HAP-1 (cell line): ENCODE measurements around the gene OR12D1.
"Not testable (repeated sequence)": the region's sequence is repeated elsewhere in the genome, so short reads cannot be mapped to it uniquely, and the experiment has no call there.

Source experiments
- DNase-seq, 2 experiments: peaks; one replicate each; pipeline ENCODE4 v3.0.0-alpha.2; 2016 to 2020; ENCODE audit warnings: low spot score in 2 of 2
- H3K27me3 ChIP-seq: fragments of 250-450 bp; sonication (Bioruptor Pico); 2 replicates; pipeline ENCODE4 v1.5.1; 2020; ENCODE audit warnings: low read depth, mild to moderate bottlenecking, moderate library complexity
- H3K36me3 ChIP-seq: fragments of 250-450 bp; sonication (Bioruptor Pico); replicated peaks from 2 replicates; pipeline ENCODE4 v1.5.1; 2020; ENCODE audit warnings: mild to moderate bottlenecking
- H3K4me1 ChIP-seq: fragments of 250-450 bp; sonication (Bioruptor Pico); 2 replicates; pipeline ENCODE4 v1.5.1; 2020; ENCODE audit warnings: mild to moderate bottlenecking
- H3K4me3 ChIP-seq: fragments of 250-450 bp; sonication (Bioruptor Pico); 2 replicates; pipeline ENCODE4 v1.5.1; 2020; ENCODE audit warnings: mild to moderate bottlenecking, moderate library complexity
- H3K9me3 ChIP-seq: fragments of 250-450 bp; sonication (Bioruptor Pico); 2 replicates; pipeline ENCODE4 v1.5.1; 2020; ENCODE audit warnings: mild to moderate bottlenecking, moderate library complexity
- in situ Hi-C: fragments of 300-500 bp; cut with MboI; formaldehyde crosslinking; loops from 3 replicates; pipeline ENCODE4 v1.14.3; 2020; ENCODE audit warnings: low sequenced_read_pairs, inconsistent platforms, mixed read lengths

Gene OR12D1

GRCh38 chr6:29442719-29443118 lies 28.0 kb downstream of the OR12D1 start:
- Histone ChIP-seq H3K9me3 (no peaks in the 10 kb centered on the region), H3K4me1 (no peaks in the 10 kb centered on the region), H3K27me3 (no peaks in the 10 kb centered on the region), H3K36me3 (no peaks in the 10 kb centered on the region), H3K4me3 (no peak overlapping the region)
- DNase-seq = no peak
- in situ Hi-C loops = no loop called here

DNA sequence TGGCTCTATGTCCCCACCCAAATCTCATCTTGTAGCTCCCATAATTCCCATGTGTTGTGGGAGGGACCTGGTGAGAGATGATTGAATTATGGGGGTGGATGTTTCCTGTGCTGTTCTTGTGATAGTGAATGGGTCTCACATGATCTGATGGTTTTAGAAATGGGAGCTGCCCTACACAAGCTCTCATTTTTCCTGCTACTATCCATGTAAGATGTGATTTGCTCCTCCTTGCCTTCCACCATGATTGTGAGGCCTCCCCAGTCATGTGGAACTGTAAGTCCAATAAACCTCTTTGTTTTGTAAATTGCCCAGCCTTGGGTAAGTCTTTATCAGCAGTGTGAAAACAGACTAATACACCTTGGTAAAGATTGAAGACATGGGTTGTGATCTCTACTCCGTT lies 29.3 kb downstream of the OR12D1 start:
- H3K4me1 ChIP-seq, H3K4me3 ChIP-seq, DNase-seq, H3K36me3 ChIP-seq, in situ Hi-C loops, H3K27me3 ChIP-seq, H3K9me3 ChIP-seq: not testable (repeated sequence)

DNA sequence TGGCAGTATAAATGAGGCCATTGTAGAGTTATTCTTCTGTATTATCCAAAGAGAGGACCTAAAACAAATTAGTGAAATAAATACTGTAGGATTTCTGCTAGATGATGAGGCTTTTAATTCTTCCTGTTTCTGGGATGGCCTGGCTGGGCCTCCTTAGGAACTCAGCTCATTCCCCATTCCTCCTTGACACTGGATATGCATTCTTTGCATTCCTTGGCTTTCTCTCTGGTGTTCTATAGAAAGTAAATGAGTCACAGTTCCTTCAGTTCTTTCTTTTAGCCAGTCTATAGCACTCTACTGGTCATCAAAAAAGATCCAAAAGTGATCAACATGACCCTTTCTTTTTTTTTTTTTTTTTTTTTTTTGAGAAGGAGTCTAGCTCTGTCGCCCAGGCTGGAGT lies 32.9 kb downstream of the OR12D1 start:
- Histone ChIP-seq H3K36me3 (no peaks in the 10 kb centered on the region), H3K4me1 (no peaks in the 10 kb centered on the region), H3K4me3 (no peak overlapping the region), H3K9me3 (no peaks in the 10 kb centered on the region), H3K27me3 (no peaks in the 10 kb centered on the region)
- in situ Hi-C loops = no loop called here
- DNase-seq = no peak

- no peaks in the 10 kb centered on the region for H3K4me1 ChIP-seq
- no peaks in the 10 kb centered on the region for H3K36me3 ChIP-seq
- H3K9me3 ChIP-seq = no peaks in the 10 kb centered on the region
- no peak for DNase-seq
- H3K4me3 ChIP-seq = no peak overlapping the region
- in situ Hi-C loops = no loop called here
- H3K27me3 ChIP-seq = no peaks in the 10 kb centered on the region
These were observed 36.9 kb downstream of the OR12D1 start for GRCh38 chr6:29451471-29452193.

DNA sequence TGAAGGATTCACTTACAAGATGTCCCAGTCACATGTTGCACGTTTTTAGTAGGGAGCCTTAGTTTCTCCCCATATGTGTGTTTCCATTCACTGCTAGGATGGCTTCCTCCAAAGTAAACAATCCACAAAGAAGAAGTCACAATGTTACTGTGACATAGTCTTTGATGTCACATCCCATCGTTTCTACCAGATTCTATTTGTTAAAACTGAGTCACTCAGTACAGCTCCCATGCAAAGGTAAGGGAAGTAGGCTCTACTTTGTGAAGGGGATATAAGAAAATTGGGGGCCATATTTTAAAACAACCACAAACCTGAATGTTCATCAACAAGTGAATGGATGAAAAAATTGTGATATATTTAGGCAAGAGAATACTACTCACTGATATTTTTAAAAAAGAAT lies 42.2 kb downstream of the OR12D1 start, which contains the start of the genes OR11A1 and OR2H1:
Gene OR11A1, minus strand, starts transcription at position 101 of the 400 bp plus-strand sequence. CDS start 29,430 bp downstream, outside the sequence.
Gene OR2H1, plus strand, starts transcription at position 185 of the 400 bp plus-strand sequence. CDS start 4,615 bp downstream, outside the sequence.
- in situ Hi-C loops = no loop called here
- DNase-seq = no peak
- H3K27me3 ChIP-seq = no peaks in the 10 kb centered on the region
- no peaks in the 10 kb centered on the region for H3K4me1 ChIP-seq
- H3K36me3 ChIP-seq = no peaks in the 10 kb centered on the region
- H3K9me3 ChIP-seq = no peaks in the 10 kb centered on the region
- H3K4me3 ChIP-seq = no peak within 1 kb of the TSS

DNA sequence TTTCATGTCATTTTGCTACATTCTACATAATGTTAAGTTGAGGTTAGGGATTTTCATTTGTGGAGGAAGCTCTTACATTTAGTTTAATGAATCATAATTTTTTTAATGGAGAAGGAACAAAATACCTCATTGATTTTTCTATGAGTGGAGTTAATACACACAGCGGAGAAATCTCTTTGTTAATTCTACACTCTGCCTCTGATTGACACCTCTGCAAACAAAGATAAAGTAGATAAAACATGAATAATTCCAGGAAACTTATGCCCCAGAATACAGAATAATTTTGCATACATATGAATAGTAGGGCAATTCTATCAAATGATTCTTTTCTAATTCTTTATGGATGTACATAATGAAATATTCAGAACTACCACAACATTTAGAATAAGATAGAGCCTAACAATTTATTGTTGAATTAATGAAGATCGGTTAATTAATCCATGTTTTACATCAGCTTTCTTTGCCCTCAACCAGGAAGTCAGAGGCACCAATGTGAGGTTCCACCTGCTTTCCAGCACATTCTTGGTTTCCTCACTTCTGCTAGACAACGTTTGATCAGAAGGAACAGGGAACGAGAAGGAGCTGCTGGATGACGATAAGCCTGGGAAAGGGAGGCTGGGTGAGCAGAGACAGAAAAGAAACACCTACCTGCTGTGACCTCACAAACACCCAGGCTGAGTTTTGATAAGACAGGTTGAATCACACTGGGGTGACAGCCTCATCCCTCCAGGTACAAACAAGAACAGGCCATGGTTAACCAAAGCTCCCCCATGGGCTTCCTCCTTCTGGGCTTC lies 46.5 kb downstream of the OR12D1 start:
- Histone ChIP-seq H3K27me3 (no peaks in the 10 kb centered on the region), H3K9me3 (no peaks in the 10 kb centered on the region), H3K4me1 (no peaks in the 10 kb centered on the region), H3K36me3 (no peaks in the 10 kb centered on the region), H3K4me3 (no peak overlapping the region)
- DNase-seq = no peak
- in situ Hi-C loops = no loop called here

DNA sequence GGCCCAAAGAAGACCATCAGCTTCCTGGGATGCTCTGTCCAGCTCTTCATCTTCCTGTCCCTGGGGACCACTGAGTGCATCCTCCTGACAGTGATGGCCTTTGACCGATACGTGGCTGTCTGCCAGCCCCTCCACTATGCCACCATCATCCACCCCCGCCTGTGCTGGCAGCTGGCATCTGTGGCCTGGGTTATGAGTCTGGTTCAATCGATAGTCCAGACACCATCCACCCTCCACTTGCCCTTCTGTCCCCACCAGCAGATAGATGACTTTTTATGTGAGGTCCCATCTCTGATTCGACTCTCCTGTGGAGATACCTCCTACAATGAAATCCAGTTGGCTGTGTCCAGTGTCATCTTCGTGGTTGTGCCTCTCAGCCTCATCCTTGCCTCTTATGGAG lies 47.3 kb downstream of the OR12D1 start:
- in situ Hi-C loops = no loop called here
- H3K4me1 ChIP-seq = no peaks in the 10 kb centered on the region
- H3K9me3 ChIP-seq = no peaks in the 10 kb centered on the region
- H3K36me3 ChIP-seq = no peaks in the 10 kb centered on the region
- no peak overlapping the region for H3K4me3 ChIP-seq
- H3K27me3 ChIP-seq = no peaks in the 10 kb centered on the region
- no peak for DNase-seq

- Histone ChIP-seq H3K36me3 (no peaks in the 10 kb centered on the region), H3K27me3 (no peaks in the 10 kb centered on the region), H3K9me3 (no peaks in the 10 kb centered on the region), H3K4me3 (no peak overlapping the region), H3K4me1 (no peaks in the 10 kb centered on the region)
- DNase-seq = no peak
- in situ Hi-C loops = no loop called here
These were observed 50.6 kb downstream of the OR12D1 start for GRCh38 chr6:29465279-29465678.

- Histone ChIP-seq H3K36me3 (no peaks in the 10 kb centered on the region), H3K9me3 (no peaks in the 10 kb centered on the region), H3K27me3 (no peaks in the 10 kb centered on the region), H3K4me3 (no peak overlapping the region), H3K4me1 (no peaks in the 10 kb centered on the region)
- in situ Hi-C loops = no loop called here
- DNase-seq = no peak
These were observed 51.1 kb downstream of the OR12D1 start for GRCh38 chr6:29465801-29466200.

DNA sequence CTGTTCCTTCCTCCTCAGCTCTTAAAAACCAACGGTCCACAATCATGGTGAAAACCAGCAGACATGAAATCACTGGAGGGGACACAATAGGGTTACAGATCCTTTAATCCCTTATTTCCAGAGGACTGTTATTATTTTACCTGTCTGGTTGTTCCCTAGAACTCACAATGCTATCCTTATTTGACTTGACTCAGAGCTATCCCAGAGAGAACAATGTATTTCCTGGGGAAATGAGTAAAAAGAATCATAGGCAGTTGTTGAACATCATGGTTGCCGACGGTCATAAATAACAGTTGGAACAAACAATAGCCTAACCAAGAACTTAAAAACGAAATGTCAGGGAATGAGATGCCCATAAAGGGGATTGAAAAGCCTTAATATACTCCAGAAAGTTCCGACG lies 51.5 kb downstream of the OR12D1 start:
- H3K9me3 ChIP-seq = no peaks in the 10 kb centered on the region
- H3K27me3 ChIP-seq = no peaks in the 10 kb centered on the region
- no peaks in the 10 kb centered on the region for H3K36me3 ChIP-seq
- in situ Hi-C loops = no loop called here
- H3K4me3 ChIP-seq = no peak overlapping the region
- H3K4me1 ChIP-seq = no peaks in the 10 kb centered on the region
- no peak for DNase-seq
